ENCODE measurements around the gene ZSCAN26. TPM values are rescaled to one million over a fixed set of nuclear protein-coding genes. Genes with fewer than 3 reads are reported as not detected.

The ZSCAN26 gene
- total and polyA plus RNA-seq, 2 of the 8 experiments (the other 6 are each of a cell fraction or from before 2014, with no cell fraction given), result 7.0 to 8.5 TPM

DNA sequence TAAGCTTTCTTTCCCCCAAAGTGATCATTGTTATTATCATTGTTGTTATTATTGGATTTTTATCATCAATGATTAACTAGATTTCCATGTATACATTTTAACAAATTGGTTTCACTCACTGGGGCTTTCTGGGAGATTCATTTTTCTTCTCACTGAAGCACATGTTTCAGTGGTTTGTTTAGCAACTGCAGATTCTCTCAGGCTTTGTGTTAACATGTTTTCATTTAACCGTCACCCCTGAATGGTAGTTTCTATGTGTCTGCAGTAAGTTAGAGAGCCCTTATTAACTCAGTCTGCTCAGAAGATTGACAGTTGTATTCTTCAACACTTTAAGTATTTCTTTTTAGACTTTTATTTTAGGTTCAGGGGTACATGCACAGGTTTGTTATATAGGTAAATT is 27.3 kb upstream of the ZSCAN26 start:
- peaks cover 0 to 6% (median 2%) of the 10 kb centered on the region in 4 experiments; a peak in 3 of 8 replicates for H3K36me3 ChIP-seq (ENCODE audit: control insufficient read depth in 2 of 4, insufficient read depth in 4 of 4, low read length in 3 of 4)
- H2AK5ac ChIP-seq (ENCODE audit: low read depth, low read length), result no peak overlapping the region
- H3K56ac ChIP-seq (replicated peaks; ENCODE audit: insufficient read length, low read depth, low read length), result no peak overlapping the region
- H2BK5ac ChIP-seq (ENCODE audit: low read depth, low read length), result no peak overlapping the region
- H3K9ac ChIP-seq (replicated peaks in 1 of 4; ENCODE audit: extremely low read depth in 1 of 4, low read depth in 3 of 4, low read length in 3 of 4), result no peak overlapping the region
- WGBS, 2 experiments (ENCODE audit: extremely low coverage in 1 of 2, insufficient coverage in 1 of 2, insufficient read length in 1 of 2, insufficient replicate concordance in 2 of 2, low coverage in 1 of 2, low lambda C conversion rate in 2 of 2, missing lambda C conversion rate in 1 of 2), result 95% methylated on average over 1 of the region's 1 CpG; no CpG with 5 or more reads in 1 of the 2 experiments
- H2BK120ac ChIP-seq (replicated peaks; ENCODE audit: low read depth, low read length), result no peak overlapping the region
- H2BK15ac ChIP-seq (ENCODE audit: low read length), result no peak overlapping the region
- FAIRE-seq (no peak), DNase-seq (ENCODE audit: low read depth in 1 of 2, low spot score in 2 of 2) (no peak)
- no peaks in the 10 kb centered on the region for H3K9me3 ChIP-seq (ENCODE audit: insufficient read depth in 2 of 2, low read depth in 1 of 2, low read length in 1 of 2)
- H4K91ac ChIP-seq (replicated peaks; ENCODE audit: insufficient read length, low read length), result no peak overlapping the region
- no peaks in the 10 kb centered on the region; a peak in 1 of 7 replicates for H3K4me1 ChIP-seq (replicated peaks in 1 of 4; ENCODE audit: control insufficient read depth in 3 of 4, insufficient read depth in 4 of 4, low read length in 3 of 4)
- H4K20me1 ChIP-seq (replicated peaks in 1 of 2; ENCODE audit: control insufficient read depth in 1 of 2, insufficient read depth in 2 of 2, low read length in 2 of 2), result no peaks in the 10 kb centered on the region
- H2BK12ac ChIP-seq (ENCODE audit: low read depth, low read length), result no peak overlapping the region
- no peak overlapping the region for H3K18ac ChIP-seq (ENCODE audit: extremely low read depth, low read length)
- POLR2A ChIA-PET (ENCODE audit: partially characterized antibody), result interaction anchor here (1.3 kb wide), 1 partner anchor 11 kb away, joined by 4 read pairs; no protein-coding TSS in a partner anchor
- no peak for TF ChIP-seq JUND (IDR thresholded peaks at IDR 0.05; ENCODE audit: low read length)
- no peak for TF ChIP-seq JUN (IDR thresholded peaks at IDR 0.05; ENCODE audit: low read depth, low read length)
- TF ChIP-seq TAF7 (optimal IDR thresholded peaks at IDR 0.05; ENCODE audit: borderline replicate concordance, low read depth, low read length), result no peak
- TF ChIP-seq SP4 (IDR thresholded peaks at IDR 0.05; ENCODE audit: low read length), result no peak
- no peak for TF ChIP-seq POU5F1 (IDR thresholded peaks at IDR 0.05; ENCODE audit: low read depth, low read length)
- TF ChIP-seq ZNF274 (IDR thresholded peaks at IDR 0.05; ENCODE audit: borderline replicate concordance, extremely low read depth, low read length), result no peak
- TF ChIP-seq, protein P1, sequence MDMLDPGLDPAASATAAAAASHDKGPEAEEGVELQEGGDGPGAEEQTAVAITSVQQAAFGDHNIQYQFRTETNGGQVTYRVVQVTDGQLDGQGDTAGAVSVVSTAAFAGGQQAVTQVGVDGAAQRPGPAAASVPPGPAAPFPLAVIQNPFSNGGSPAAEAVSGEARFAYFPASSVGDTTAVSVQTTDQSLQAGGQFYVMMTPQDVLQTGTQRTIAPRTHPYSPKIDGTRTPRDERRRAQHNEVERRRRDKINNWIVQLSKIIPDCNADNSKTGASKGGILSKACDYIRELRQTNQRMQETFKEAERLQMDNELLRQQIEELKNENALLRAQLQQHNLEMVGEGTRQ (IDR thresholded peaks at IDR 0.05; ENCODE audit: low read length), result no peak
- TF ChIP-seq TAF1 (IDR thresholded peaks at IDR 0.05; ENCODE audit: low read depth, low read length), result no peak
- no peaks in the 10 kb centered on the region for H3K27me3 ChIP-seq (replicated peaks in 1 of 4; ENCODE audit: control insufficient read depth in 3 of 4, extremely low read depth in 1 of 4, insufficient read depth in 3 of 4, low read length in 3 of 4)
- no peak overlapping the region for H3K14ac ChIP-seq (ENCODE audit: insufficient read length)
- H2AFZ ChIP-seq (ENCODE audit: low read length), result no peak overlapping the region
- no peak overlapping the region for H3K4ac ChIP-seq (replicated peaks; ENCODE audit: insufficient read length, low read depth, low read length)
- H3K27ac ChIP-seq (ENCODE audit: low read depth, low read length), result no peak overlapping the region
- CTCF ChIA-PET (ENCODE audit: partially characterized antibody), result no interaction called here
- no peaks in the 10 kb centered on the region for H3K79me2 ChIP-seq (ENCODE audit: control insufficient read depth in 1 of 2, insufficient read depth in 2 of 2, low read length in 2 of 2)
- no peak overlapping the region for H3K4me3 ChIP-seq (ENCODE audit: extremely low read depth in 1 of 4, insufficient read depth in 2 of 4, low read depth in 3 of 4, low read length in 4 of 4)
- H3K23ac ChIP-seq (ENCODE audit: insufficient read length), result no peak overlapping the region
- H4K8ac ChIP-seq (ENCODE audit: extremely low read depth, insufficient read depth, low read length), result no peak overlapping the region
- H2BK20ac ChIP-seq (ENCODE audit: low read length), result no peak overlapping the region
- H3K79me1 ChIP-seq (ENCODE audit: low read depth, low read length), result no peaks in the 10 kb centered on the region
- H3K4me2 ChIP-seq (ENCODE audit: insufficient read depth in 1 of 2, low read depth in 2 of 2, low read length in 2 of 2), result no peak overlapping the region
- no peak overlapping the region for H4K5ac ChIP-seq (ENCODE audit: insufficient read length, low read depth, low read length)
- H3K23me2 ChIP-seq (ENCODE audit: low read depth, low read length), result no peaks in the 10 kb centered on the region
